ENCODE data around the gene ANKRD34C.
A peak's percentile ranks its signal among the peaks of the same experiment; 100 is the strongest.

The ANKRD34C gene

GRCh38 chr15:79282371-79283251 lies at the start of gene ANKRD34C:
ANKRD34C (plus strand) TSS chr15:79282722; CDS start chr15:79293285, 10,563 bp downstream.
- DNase-seq = no peak

DNA sequence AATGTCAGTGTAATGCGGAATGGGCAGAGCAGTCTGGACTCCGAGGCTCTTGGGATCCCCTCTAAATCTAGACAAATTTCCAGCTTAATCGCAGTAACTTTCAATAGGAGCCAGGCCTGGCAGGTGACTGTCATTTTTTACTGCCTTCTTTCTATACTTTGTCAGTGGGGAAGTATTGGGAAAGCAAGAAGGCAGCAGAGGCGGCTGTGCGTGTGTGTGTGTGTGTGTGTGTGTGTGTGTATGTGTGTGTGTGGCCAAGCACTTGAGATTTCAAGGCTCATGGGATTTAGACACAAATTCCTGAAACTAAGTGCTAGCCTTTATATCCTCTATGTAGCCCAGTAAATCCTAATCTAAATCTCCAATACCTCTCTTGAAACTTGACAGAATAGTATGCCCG lies 49.3 kb upstream of the ANKRD34C start:
- no peak for DNase-seq

- no peak for DNase-seq
Observed at GRCh38 chr15:79240036-79240435, 42.5 kb upstream of the ANKRD34C start.

GRCh38 chr15:79243723-79244122 lies 38.8 kb upstream of the ANKRD34C start:
- DNase-seq = no peak

DNA sequence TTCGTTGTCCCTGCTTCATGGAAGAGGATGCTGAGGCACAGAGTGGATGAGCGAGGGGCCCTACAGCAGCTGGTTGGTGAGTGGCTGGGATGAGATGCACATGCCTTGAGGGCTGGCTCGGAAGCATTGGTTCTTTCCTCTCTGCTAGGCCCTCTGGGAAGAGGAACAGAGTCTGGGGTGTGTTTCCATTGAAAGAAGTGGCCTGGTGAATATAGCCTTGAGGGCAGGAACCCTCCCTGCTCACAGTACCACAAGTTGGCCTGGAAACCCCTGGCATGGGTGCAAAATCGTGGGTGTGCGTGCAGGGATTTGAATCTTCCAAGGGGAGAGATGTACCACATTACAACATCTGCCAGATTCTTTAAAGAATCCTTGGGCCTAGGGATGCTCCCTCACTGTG lies 37.6 kb upstream of the ANKRD34C start:
- DNase-seq = no peak

GRCh38 chr15:79248183-79248582 lies 34.3 kb upstream of the ANKRD34C start:
- DNase-seq = no peak

- no peak for DNase-seq
Observed at GRCh38 chr15:79257454-79257853, 25.1 kb upstream of the ANKRD34C start.

DNA sequence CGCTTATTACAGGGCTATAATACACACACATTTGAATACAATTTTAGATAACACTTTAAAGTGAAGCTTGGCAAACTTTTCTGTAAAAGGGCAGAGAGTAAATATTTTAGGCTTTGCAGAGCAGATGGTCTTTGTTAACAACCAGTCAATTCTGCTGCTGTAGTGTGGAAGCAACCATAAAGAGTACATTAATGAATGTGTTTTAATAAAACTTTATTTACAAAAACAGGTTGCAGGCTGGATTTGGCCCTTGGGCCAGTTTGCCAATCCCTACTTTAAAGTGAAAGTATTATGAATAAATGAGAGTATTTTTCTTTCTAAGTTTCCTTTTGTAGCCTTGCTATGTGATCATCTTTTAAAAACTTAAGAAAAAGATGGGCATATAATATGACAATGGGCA lies 20.7 kb upstream of the ANKRD34C start:
- no peak for DNase-seq

DNA sequence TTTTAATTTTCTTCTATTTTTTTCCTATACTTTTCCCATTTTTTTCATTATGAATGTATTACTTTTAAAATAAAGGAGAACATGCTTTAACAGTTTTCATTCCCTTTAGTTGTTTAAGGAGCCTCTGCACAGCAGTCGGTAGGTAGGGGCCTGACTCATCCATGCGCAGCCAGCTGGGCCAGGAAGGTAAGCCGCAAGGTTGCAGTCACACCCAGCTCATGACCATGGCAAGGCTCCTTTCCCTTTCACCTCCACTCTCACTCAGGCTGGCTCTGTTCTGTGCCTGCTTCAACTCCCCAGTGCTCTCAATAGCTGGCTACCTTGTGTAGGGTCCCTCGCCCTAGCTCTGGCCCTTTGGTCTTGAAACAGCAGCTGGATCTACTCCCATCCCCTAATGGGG lies 17.4 kb upstream of the ANKRD34C start:
- DNase-seq = no peak

DNA sequence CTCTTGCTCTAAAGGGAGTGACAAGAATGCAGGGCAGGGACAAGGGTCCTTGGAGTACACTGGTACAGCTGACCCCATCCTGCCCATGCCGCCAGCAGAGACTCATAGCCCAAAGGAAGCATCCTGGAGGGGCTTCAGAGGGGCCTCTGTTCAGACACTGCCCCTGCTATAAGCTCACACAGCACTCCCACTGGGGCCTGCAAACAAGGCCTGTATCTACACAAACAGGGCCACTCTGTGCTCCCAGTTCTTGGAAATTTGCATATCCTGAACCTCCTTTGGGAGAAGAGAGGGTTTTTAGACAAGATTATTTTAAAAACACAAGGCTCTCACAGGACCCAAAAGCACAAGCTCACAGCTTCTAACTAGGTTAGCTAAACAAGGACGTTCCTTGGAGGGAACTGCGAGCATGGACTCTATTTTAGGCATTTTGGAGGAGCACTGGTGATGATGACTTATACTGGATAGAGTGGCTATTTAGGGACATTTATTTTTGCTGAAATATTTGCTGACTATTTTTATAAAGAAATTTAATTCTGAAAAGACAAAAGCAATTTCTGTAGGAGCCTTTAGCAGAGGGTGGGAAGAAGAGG lies 16.4 kb upstream of the ANKRD34C start:
- no peak for DNase-seq

GRCh38 chr15:79283252-79284048 lies 928 bp downstream of the ANKRD34C start:
- peak; percentile 69 for DNase-seq

DNA sequence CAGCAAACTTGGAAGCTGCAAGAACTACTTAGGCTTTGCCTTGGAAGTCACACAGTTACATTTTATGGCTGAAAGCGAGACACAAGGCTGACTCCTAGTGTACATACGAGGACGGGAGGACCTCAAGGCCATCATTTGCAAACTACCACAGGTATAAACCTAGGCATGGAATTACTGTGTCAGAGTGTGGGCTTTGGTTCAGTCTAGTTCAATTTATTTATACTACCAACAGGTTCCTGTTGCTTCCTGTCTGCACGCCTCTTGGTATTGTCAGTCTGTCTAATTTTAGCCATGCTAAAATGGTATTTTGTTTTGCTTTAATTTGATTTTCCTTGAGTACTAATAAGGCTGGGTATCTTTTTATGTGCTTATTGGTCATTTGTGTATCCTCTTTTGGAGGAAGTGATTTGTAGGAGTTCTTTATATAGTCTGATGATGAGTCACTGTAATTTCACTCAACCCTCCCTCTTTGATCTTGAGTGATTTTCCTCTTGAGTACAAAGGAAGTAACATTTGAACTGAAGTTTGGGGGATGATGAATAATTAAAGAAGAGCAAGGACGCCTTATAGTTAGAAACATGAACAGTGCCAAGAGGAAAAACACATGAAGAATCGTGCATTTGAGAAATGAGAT lies 8.2 kb downstream of the ANKRD34C start:
- DNase-seq = no peak

DNA sequence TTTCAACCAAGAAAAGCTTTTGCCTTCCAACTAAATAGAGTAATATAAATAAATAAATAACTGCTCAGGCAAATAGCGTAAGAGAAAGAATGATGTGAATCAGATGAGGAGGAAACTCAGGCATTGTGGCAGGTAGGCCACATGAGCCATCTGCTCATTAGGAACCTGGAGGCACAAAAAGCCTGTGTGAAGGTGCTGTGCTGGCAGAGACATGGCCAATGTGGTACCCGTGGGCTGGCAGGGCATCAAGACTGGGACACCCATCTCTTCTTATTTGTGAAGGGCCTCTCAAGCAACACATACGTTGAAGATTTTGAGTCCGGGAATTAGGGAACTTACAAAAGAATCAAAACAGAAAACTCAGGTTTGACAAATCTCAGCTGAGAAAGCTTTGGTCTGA lies 9.5 kb downstream of the ANKRD34C start:
- DNase-seq = no peak

DNA sequence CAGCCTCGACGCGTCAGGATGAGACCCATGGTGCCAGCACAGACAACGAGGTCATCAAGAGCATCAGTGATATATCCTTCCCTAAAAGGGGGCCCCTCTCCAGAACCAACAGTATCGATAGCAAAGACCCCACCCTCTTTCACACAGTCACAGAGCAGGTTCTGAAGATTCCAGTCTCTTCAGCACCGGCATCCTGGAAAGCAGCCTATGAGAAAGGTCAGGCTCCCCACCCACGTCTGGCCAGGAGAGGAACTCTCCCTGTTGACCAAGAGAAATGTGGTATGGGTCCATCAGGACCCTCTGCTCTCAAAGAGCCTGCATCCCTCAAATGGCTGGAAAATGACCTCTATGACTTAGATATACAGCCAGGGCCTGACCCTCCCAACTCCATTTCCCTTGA lies 11.6 kb downstream of the ANKRD34C start:
- DNase-seq = no peak

- peak; percentile 20 for DNase-seq
Observed at GRCh38 chr15:79296583-79296982, 14.1 kb downstream of the ANKRD34C start.

GRCh38 chr15:79299126-79299840 lies 16.8 kb downstream of the ANKRD34C start:
- DNase-seq = no peak

DNA sequence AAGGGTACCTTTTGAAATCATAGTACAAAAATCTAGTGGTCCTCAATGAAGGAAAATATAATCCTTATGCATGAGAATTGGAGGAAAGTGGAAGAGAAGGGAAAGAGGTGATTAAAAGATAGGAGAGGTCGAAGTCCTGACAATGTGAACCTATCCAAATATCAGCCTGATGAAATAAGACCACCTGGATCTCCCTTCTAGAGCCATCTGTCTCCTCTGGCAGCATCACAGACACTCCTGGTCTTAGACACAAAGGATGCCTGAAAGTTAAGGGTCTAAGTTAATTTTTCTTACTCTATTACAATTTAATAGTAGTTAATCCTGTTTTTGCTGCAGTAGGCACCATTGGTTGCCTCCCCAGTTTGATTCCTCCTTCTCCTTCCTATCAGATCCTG lies 17.3 kb downstream of the ANKRD34C start:
- DNase-seq = no peak

DNA sequence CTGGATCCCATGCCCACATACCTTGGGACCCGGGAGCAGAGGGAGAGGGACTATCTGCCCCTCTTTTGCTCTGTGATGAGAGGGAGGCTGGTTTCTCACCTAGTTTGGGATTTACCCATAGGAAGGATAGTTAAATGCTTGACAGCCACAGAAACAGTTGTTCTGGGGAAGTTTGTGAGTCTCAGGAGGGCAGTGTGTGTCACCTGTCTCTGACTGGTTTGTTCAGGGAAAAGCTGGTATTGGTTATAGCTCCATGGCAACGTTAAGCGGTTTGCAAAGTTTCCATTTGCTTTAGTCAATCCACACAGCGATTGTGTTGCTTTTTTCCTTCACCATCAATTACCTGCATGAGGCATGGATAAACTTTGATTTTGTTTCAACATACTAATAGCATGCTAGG lies 24.7 kb downstream of the ANKRD34C start:
- no peak for DNase-seq

DNA sequence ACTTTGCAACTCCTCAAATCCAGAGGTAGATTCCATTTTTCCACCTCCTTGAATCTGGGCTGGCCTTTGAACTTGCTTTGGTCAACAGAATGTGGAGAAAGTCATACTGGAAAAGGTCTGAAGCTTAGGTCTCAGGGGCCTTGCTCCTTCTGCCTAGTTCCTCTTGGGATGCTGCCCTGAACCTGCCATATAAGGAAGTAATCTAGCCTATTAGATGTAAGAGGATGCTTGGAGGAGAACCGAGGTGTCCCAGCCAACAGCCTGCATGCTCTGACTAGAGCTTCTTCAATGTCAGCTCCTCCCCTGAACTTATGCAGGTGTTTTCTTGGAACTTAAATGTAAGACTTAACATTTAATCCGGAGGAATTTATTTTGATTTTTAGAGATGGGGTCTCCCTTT lies 26.4 kb downstream of the ANKRD34C start:
- DNase-seq = no peak

DNA sequence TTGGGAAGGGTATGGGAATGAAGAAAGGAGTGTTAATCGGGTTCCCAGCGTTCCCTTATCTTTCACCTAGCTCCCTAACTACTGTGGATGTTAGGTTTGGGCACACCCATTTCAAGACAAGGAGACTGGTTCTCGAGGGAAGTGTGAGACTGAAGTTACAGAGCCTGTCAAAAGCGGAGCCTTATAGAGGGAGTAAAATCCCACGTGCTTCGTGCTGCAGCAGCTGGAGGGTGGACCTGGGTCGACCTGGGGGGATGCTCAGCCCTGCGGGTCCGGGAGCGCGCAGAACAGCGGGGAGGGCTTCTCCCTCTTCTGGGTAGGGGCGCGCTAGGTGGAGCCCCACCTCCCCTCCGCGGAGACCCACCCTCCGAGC lies 28.1 kb downstream of the ANKRD34C start:
- DNase-seq = peak; percentile 73

DNA sequence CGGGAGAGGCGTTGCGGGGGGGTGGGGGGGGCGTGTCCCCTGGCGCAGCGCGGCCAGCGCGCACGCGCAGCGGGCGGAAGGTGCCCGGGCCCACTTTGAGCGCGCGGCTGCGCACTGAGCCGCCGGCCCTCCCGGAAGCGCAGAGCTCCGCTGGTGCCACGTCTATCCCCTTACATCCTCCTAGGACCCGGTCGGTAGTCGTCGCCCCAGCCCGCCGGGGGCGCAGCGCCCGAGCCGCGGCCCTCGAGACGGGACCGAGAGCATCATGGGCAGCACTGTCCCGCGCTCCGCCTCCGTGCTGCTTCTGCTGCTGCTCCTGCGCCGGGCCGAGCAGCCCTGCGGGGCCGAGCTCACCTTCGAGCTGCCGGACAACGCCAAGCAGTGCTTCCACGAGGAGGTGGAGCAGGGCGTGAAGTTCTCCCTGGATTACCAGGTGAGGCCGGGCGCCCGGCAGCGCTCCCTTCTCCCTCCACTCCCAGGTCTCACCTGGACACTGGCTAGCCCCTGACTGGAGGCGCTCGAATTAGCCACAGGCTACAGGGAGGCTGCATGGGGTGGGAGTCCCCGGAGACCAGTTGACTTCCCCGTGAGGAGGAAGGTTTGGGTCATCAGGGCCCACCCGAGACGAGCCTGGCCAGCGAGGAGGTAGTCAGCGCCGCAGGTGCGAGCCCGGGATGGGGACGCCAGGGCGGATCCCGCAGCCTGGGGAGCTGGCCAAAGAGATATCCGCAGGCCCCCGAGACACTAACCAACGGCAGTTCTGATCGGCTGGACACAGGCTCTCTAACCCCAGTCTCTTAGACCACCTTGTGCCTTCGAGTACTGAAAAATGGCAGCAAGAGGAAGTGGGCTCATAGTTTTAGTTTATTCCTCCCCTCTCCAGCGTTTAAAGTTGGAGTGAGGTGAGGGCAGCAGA lies 28.7 kb downstream of the ANKRD34C start, which contains the start of gene TMED3:
Gene TMED3, plus strand, starts transcription at position 128 of the 916 bp plus-strand sequence. Its CDS starts 138 bp downstream, at position 266.
- DNase-seq = peak; percentile 95

Measured in hematopoietic multipotent progenitor cell treated with erythropoietin and hydrocortisone succinate and interleukin-3 and kit ligand, for 4 days (in vitro differentiated cells).